Measurements from ENCODE around the gene RASEF. TPM values are rescaled to one million over a fixed set of nuclear protein-coding genes. Genes with fewer than 3 reads are reported as not detected.

RASEF gene
- total and polyA plus RNA-seq, 2 of the 13 experiments (the other 11 are each of a cell fraction or from before 2014, with no cell fraction given) = 0.07 TPM; not detected in 1

DNA sequence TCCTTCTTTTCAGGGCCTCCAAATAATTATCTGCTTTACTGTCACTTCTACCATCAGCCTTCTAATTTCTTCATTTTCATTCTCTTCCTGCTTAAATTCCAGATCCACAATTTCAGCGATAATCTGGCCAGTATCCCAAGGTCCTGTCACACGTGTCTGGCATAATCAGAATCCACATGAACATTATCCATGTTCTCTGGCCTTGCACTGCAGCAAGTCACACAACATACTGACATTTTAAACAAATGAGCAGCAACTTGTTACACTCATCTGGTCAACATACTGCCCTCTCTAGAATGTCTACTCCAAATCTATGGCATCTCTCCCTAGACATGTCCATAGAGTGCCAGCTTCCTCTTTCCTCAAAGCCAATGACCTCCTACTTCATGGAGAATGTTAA, 43.8 kb upstream of the RASEF start (continued):
- TF ChIP-seq, protein P1, sequence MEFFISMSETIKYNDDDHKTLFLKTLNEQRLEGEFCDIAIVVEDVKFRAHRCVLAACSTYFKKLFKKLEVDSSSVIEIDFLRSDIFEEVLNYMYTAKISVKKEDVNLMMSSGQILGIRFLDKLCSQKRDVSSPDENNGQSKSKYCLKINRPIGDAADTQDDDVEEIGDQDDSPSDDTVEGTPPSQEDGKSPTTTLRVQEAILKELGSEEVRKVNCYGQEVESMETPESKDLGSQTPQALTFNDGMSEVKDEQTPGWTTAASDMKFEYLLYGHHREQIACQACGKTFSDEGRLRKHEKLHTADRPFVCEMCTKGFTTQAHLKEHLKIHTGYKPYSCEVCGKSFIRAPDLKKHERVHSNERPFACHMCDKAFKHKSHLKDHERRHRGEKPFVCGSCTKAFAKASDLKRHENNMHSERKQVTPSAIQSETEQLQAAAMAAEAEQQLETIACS (CRISPR knock-in tag; IDR thresholded peaks at IDR 0.05) = no peak
- TF ChIP-seq HMG20B (CRISPR knock-in tag; conservative IDR thresholded peaks at IDR 0.05) (no peak), ZNF260 (CRISPR knock-in tag; IDR thresholded peaks at IDR 0.05; ENCODE audit: borderline replicate concordance, low read depth) (no peak), ZFP36 (IDR thresholded peaks at IDR 0.05; ENCODE audit: borderline replicate concordance, low read depth, low read length, partially characterized antibody) (no peak), NFYC (CRISPR knock-in tag; IDR thresholded peaks at IDR 0.05) (no peak)
- TF ChIP-seq, protein P2, sequence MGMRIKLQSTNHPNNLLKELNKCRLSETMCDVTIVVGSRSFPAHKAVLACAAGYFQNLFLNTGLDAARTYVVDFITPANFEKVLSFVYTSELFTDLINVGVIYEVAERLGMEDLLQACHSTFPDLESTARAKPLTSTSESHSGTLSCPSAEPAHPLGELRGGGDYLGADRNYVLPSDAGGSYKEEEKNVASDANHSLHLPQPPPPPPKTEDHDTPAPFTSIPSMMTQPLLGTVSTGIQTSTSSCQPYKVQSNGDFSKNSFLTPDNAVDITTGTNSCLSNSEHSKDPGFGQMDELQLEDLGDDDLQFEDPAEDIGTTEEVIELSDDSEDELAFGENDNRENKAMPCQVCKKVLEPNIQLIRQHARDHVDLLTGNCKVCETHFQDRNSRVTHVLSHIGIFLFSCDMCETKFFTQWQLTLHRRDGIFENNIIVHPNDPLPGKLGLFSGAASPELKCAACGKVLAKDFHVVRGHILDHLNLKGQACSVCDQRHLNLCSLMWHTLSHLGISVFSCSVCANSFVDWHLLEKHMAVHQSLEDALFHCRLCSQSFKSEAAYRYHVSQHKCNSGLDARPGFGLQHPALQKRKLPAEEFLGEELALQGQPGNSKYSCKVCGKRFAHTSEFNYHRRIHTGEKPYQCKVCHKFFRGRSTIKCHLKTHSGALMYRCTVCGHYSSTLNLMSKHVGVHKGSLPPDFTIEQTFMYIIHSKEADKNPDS (CRISPR knock-in tag; IDR thresholded peaks at IDR 0.05) = no peak

DNA sequence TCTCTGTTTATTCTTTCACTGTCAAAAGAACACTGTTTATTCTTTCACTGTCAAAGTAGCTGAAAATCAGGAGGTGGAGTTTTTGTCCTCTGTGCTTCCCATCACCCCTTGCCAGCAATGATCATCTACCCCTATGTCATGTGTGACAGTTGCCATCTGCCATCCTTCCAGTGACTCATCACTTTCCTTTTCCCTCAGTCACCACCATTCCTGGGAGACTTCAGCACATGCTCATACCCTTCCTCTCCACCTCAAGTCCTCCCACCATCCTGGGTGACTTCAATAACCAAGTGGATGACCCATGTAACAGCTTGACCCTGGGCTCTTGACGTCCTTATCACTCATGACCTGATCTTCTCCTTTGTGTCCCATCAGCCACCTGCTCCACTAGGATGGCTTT, 43.3 kb upstream of the RASEF start:
- BruUV-seq (replicated peaks) = no TSS peak
- H3K36me3 ChIP-seq (replicated peaks in 1 of 2; ENCODE audit: control insufficient read depth in 1 of 2, insufficient read depth in 2 of 2, low read length in 2 of 2) = no peaks in the 10 kb centered on the region
- no peak overlapping the region for H3K27ac ChIP-seq (ENCODE audit: extremely low read length, insufficient read depth, low read length)
- intact Hi-C loops (cut with micrococcal nuclease; ENCODE audit: unreplicated experiment) = no loop called here
- no peaks in the 10 kb centered on the region for H3K9me3 ChIP-seq (ENCODE audit: low read length)
- POLR2A ChIA-PET = no interaction called here
- H3K79me2 ChIP-seq (ENCODE audit: insufficient read depth, low read length) = no peaks in the 10 kb centered on the region
- H2AFZ ChIP-seq (ENCODE audit: low read length) = no peak overlapping the region
- no peaks in the 10 kb centered on the region for H3K4me1 ChIP-seq (ENCODE audit: insufficient read depth, low read length)
- no peak for TF ChIP-seq STAT5B (CRISPR knock-in tag; IDR thresholded peaks at IDR 0.05)
- peak; percentile 54; the same call in 1 of the 2 replicates for TF ChIP-seq NFE2L2 (IDR thresholded peaks at IDR 0.05; ENCODE audit: low read length)
- peak; percentile 54 for TF ChIP-seq CREB1 (IDR thresholded peaks at IDR 0.05)
- no peak for TF ChIP-seq CREB1 (CRISPR knock-in tag; IDR thresholded peaks at IDR 0.05)
- H3K4me3 ChIP-seq (replicated peaks in 1 of 3; ENCODE audit: insufficient read depth in 1 of 3, low read depth in 2 of 3, low read length in 3 of 3) = no peak overlapping the region
- CTCF ChIA-PET (ENCODE audit: low intra/inter-chr PET ratio, low total read pairs) = no interaction called here
- 0 out of 5 replicates have a peak, but pooled peaks cover 0 to 4% of the 10 kb centered on the region in 2 experiments for H3K27me3 ChIP-seq (ENCODE audit: control insufficient read depth in 1 of 2, insufficient read depth in 2 of 2, low read length in 2 of 2)
- no peak overlapping the region for H3K4me2 ChIP-seq (ENCODE audit: low read depth, low read length)
- DNase-seq (ENCODE audit: low spot score) (no peak), ATAC-seq (no peak), FAIRE-seq (no peak)
- WGBS (ENCODE audit: low lambda C conversion rate) = 7% methylated on average over 1 of the region's 1 CpG
- H4K20me1 ChIP-seq (ENCODE audit: insufficient read depth, low read length) = no peaks in the 10 kb centered on the region
- in situ Hi-C loops (cut with HindIII; ENCODE audit: extremely low pct_ligation_motif_present, low pct_unique_long_range_greater_than_20kb) = no loop called here
- no peak overlapping the region for H3K9ac ChIP-seq (ENCODE audit: insufficient read depth, low read depth, low read length)

All from HepG2 (cell line).